SJCRH30 (cell line): ENCODE measurements around the gene AK9. TPM values are rescaled to one million over a fixed set of nuclear protein-coding genes. Genes with fewer than 3 reads are reported as not detected.
"Not testable (repeated sequence)": the region's sequence is repeated elsewhere in the genome, so short reads cannot be mapped to it uniquely, and the experiment has no call there.

Source experiments
- DNase-seq, 2 experiments: peaks; one replicate each; pipeline ENCODE4 v3.0.0-alpha.2; 2015 to 2020
- H3K27ac ChIP-seq: fragments of 250-450 bp; sonication (Bioruptor Pico); 2 replicates; pipeline ENCODE4 v1.5.1; 2020; ENCODE audit warnings: mild to moderate bottlenecking, moderate library complexity
- H3K27me3 ChIP-seq: fragments of 250-450 bp; sonication (Bioruptor Pico); 2 replicates; pipeline ENCODE4 v1.5.1; 2020; ENCODE audit warnings: mild to moderate bottlenecking, moderate library complexity
- H3K36me3 ChIP-seq: fragments of 250-450 bp; sonication (Bioruptor Pico); 2 replicates; pipeline ENCODE4 v1.5.1; 2020; ENCODE audit warnings: mild to moderate bottlenecking, moderate library complexity
- H3K4me1 ChIP-seq: fragments of 250-450 bp; sonication (Bioruptor Pico); 2 replicates; pipeline ENCODE4 v1.5.1; 2020; ENCODE audit warnings: mild to moderate bottlenecking, moderate library complexity
- H3K4me3 ChIP-seq: fragments of 250-450 bp; sonication (Bioruptor Pico); 2 replicates; pipeline ENCODE4 v1.5.1; 2020; ENCODE audit warnings: mild to moderate bottlenecking, moderate library complexity
- H3K9me3 ChIP-seq: fragments of 250-450 bp; sonication (Bioruptor Pico); replicated peaks from 2 replicates; pipeline ENCODE4 v1.5.1; 2020; ENCODE audit warnings: mild to moderate bottlenecking, moderate library complexity
- total RNA-seq: library from RNA; depleted of rRNA; stranded (reverse); fragments of >200 nt; shearing (Covaris generic); gene quantifications from 2 replicates; pipeline ENCODE4 v1.2.3, GENCODE V29; 2014

The AK9 gene
- total RNA-seq, 1 experiment from 2014 or later, result 3.8 TPM

DNA sequence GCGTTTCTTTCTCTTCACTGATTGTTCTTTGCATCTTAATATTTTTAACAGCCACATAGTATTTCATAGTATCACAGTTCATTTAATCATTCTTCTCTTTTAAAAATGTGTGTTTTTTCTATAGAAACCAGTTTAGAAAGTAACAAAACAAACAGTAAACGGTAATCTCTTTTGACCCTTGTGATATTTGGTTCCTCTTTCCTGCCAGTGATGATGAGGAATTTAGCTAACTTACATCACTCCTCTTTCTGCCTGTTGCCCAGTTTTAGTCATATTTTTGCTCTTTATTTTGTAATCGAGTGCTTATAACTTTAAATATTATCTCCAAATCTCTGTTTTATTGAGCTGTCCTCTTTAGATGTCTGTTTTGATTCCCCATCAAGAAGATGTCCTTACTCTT, 169.9 kb downstream of the AK9 start:
- Histone ChIP-seq H3K27ac (no peak overlapping the region), H3K4me1 (no peaks in the 10 kb centered on the region), H3K4me3 (no peak overlapping the region), H3K9me3 (peaks cover 4% of the 10 kb centered on the region; the same call in 1 of the 2 replicates), H3K27me3 (no peaks in the 10 kb centered on the region), H3K36me3 (no peaks in the 10 kb centered on the region)
- no peak for DNase-seq

DNA sequence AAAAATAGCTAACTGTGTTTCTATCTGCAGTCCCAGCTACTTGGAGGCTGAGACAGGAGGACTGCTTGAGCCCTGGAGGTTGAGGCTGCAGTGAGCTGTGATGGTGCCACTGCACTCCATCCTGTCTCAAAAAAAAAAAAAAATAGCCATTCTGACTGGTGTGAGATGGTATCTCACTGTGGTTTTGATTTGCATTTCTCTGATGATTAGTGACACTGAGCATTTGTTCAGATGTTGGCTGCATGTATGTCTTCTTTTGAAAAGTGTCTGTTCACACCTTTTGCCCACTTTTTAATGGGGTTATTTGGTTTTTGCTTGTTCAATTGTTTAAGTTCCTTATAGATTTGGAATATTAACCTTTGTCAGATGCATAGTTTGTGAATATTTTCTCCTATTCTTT, 171.4 kb downstream of the AK9 start:
- not testable (repeated sequence) for H3K27ac ChIP-seq, H3K4me3 ChIP-seq, H3K27me3 ChIP-seq, H3K36me3 ChIP-seq, H3K9me3 ChIP-seq, DNase-seq, H3K4me1 ChIP-seq

DNA sequence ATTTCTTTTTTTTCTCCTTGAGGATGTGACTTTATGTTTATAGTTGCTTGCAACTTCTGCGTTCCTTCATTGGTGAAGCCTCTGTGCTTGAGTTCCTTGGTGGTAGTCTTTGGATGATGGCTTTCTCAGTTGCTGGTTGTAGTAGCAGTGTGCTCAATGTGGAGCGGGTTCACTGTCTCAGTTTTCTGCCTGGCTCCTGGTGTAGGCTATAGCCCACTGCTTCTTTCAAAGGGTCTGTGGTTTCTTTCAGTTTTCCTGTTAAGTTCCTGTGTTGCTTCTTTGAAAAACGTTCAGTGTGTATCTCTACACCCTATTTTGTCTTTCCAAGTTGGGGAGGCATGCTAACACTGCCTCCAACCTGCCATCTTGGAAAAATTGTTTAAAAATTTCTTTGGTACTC, 174.1 kb downstream of the AK9 start:
- Histone ChIP-seq H3K27me3 (no peaks in the 10 kb centered on the region), H3K27ac (no peak overlapping the region), H3K36me3 (no peaks in the 10 kb centered on the region), H3K4me3 (no peak overlapping the region), H3K9me3 (no peaks in the 10 kb centered on the region), H3K4me1 (peaks cover 19% of the 10 kb centered on the region)
- no peak for DNase-seq

DNA sequence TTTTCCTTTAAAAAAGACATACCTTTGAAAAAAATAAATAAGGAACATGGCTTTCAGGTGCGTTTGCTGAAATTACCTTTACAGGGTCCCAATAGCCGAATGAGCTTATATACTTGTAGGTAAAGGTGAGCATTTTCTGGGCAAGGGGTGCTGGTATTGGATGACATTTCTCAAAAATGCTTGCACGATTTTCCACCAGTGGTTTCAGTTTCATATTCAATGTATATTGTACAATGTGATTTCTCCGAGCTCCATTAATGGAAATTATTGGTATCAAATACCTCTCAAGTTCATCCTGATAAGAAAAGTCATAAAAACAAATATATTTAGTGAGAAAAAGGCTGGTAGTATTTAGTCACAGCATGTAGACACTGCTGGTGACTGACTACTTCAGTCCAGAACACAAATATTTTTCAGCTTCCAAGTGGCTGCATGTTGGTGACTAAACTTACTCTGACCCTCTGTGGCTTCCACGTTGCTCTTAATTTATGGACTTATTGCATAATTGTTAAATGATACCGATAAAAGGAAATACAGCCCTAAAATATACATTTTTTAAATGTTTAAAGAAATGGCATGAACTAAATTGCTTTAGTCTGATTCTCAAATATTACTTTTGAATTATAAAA, 175.1 kb downstream of the AK9 start:
- Histone ChIP-seq H3K27me3 (no peaks in the 10 kb centered on the region), H3K4me1 (peaks cover 21% of the 10 kb centered on the region), H3K9me3 (no peaks in the 10 kb centered on the region), H3K36me3 (no peaks in the 10 kb centered on the region), H3K27ac (no peak overlapping the region), H3K4me3 (no peak overlapping the region)
- DNase-seq, result no peak

DNA sequence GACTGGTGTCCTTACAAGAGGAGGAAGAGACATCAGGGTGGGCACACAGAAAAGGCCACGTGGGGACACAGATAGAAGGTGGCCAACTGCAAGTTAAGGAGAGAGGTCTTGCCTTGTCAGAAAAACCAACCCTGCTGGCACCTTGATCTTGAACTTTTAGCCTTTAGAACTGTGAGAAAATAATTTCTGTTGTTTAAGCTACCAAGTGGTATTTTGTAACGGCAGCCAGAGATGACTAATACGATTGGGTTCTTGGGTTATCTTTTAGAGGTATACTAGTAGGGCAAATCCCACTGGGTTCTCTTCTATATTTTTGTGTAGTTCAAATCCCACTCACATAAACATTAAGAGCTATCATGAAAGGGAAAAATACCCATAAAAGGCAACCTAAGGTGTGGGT, 176.1 kb downstream of the AK9 start:
- H3K4me3 ChIP-seq, result no peak overlapping the region
- H3K27me3 ChIP-seq, result no peaks in the 10 kb centered on the region
- H3K27ac ChIP-seq, result no peak overlapping the region
- DNase-seq, result no peak
- peaks cover 21% of the 10 kb centered on the region for H3K4me1 ChIP-seq
- H3K9me3 ChIP-seq, result no peaks in the 10 kb centered on the region
- H3K36me3 ChIP-seq, result no peaks in the 10 kb centered on the region

DNA sequence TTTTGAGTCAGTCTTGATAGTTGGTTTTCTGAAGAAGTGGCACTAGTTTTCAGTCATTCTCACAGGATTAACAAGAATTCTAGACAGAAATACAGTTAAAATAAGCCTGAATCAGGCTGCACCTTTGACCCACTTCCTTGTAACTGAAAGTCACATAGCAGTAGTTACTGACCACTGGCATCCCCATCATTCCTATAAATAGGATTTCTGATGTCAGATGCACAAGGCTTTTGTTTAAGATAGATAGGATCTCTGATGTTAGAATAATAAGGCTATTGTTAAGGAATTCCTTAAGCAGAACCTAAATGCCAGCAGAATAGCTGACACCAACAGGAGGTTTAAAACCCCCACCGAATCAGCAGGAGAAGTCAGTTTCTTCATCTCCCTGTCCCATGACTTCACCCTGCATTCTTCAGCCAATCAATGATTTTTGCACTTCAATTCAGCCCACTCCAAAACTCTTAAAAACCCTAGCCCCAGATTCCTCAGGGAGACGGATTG, 177.4 kb downstream of the AK9 start:
- Histone ChIP-seq H3K27me3 (no peaks in the 10 kb centered on the region), H3K4me3 (no peak overlapping the region), H3K4me1 (peaks cover 21% of the 10 kb centered on the region), H3K9me3 (no peaks in the 10 kb centered on the region), H3K36me3 (no peaks in the 10 kb centered on the region), H3K27ac (peak overlapping the region; percentile 76)
- peak; percentile 52 to 74 for DNase-seq

DNA sequence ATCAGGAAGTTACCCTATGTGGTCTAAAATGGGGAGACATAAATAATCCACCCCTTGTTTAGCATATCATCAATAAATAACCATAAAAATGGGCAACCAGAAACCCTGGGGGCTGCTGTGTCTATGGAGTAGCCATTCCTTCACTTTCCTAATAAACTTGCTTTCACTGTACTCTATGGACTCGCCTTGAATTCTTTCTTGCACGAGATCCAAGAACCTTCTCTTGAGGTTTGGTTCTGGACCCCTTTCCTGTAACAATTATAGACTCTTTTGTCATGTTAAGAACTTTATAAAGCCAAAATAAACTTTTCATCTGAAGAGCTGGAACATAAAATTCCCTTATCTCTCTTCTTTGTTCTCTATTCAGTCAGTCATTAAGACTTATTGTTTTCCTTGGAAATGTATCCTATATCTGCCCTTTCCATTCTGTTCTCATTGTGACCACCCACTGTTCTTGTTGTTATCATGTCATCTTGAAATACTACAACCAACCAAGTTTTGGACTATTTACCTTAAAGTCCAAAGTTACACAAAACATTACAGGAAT, 178.7 kb downstream of the AK9 start:
- DNase-seq, result no peak
- Histone ChIP-seq H3K9me3 (no peaks in the 10 kb centered on the region), H3K4me3 (no peak overlapping the region), H3K4me1 (peaks cover 25% of the 10 kb centered on the region), H3K27ac (no peak overlapping the region), H3K36me3 (no peaks in the 10 kb centered on the region), H3K27me3 (no peaks in the 10 kb centered on the region)

DNA sequence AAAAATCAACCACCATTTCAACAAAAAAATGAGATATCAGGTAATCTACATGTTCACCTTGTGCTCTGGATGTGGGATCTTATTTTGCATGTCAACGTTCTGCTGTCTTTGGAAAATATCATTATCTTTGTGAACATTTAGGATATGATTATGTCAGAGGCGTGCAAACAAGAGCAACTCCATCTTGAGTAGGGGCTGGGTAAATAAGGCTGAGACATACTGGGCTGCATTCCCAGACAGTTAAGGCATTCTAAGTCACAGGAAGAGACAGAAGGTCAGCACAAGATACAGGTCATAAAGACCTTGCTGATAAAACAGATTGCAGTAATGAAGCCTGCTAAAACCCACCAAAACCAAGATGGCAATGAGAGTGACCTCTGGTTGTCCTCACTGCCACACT, 179.2 kb downstream of the AK9 start:
- H3K27me3 ChIP-seq, result no peaks in the 10 kb centered on the region

DNA sequence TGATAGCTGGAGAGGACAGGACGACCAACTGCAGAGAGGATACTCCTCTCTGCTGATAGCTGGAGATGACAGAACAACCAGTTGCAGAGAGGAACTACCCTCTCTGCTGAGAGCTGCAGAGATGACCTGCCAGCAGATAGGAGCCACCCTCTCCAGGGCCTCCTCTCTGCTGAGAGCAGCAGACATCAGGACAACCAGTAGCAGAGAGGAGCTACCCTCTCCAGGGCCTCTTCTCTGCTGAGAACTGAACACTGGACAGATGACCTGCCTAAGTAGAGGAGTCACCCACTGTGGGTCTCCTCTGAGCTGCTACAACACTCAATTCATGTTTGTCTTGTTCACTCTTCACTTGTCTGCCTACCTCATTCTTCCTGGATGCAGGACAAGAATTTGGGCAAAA, 180.6 kb downstream of the AK9 start:
- Histone ChIP-seq H3K27me3 (no peaks in the 10 kb centered on the region), H3K36me3 (no peaks in the 10 kb centered on the region), H3K4me3 (no peak overlapping the region), H3K9me3 (no peaks in the 10 kb centered on the region), H3K27ac (no peak overlapping the region), H3K4me1 (peaks cover 25% of the 10 kb centered on the region)
- DNase-seq, result no peak

More for the DNA sequence above, 179.2 kb downstream of the AK9 start:
- no peaks in the 10 kb centered on the region for H3K9me3 ChIP-seq
- DNase-seq, result no peak
- no peak overlapping the region for H3K27ac ChIP-seq
- H3K4me3 ChIP-seq, result no peak overlapping the region
- peaks cover 25% of the 10 kb centered on the region for H3K4me1 ChIP-seq
- H3K36me3 ChIP-seq, result no peaks in the 10 kb centered on the region

DNA sequence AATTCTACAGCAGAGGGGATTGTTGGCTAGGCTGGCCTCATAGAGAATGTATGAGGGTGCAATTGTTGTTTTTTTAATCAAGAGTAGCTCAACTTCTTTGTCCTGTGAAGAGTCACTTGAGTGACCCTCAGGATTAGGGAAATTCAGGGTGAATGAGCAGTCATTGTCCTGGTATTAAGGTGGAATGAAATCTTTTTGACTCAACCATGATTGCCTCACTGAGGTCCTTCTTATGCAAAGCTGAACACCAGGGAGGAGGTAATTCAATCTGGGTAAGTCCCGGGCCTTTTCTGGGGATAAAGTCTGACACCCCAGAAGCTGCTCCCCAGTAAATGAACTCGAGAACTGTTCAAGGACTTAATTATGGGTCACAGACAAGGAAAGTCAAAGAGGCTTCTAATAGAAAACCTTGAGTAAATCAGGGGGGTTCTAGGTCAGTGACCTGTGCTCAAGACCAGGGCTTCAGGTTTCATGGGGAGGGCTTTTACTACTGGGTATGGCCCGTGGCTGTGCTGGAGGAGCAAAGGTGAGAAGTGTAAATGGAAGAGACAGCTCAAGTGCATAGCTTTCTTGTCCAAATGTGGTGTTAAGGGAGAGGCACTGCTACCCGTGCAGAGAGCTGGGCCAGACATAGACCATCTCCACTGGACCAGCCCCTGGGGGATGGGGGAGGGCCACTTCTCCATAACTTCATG, 182.7 kb downstream of the AK9 start:
- H3K9me3 ChIP-seq, result no peaks in the 10 kb centered on the region
- no peak overlapping the region for H3K4me3 ChIP-seq
- no peaks in the 10 kb centered on the region for H3K36me3 ChIP-seq
- H3K27me3 ChIP-seq, result no peaks in the 10 kb centered on the region
- no peak for DNase-seq
- H3K27ac ChIP-seq, result no peak overlapping the region
- peaks cover 24% of the 10 kb centered on the region for H3K4me1 ChIP-seq

DNA sequence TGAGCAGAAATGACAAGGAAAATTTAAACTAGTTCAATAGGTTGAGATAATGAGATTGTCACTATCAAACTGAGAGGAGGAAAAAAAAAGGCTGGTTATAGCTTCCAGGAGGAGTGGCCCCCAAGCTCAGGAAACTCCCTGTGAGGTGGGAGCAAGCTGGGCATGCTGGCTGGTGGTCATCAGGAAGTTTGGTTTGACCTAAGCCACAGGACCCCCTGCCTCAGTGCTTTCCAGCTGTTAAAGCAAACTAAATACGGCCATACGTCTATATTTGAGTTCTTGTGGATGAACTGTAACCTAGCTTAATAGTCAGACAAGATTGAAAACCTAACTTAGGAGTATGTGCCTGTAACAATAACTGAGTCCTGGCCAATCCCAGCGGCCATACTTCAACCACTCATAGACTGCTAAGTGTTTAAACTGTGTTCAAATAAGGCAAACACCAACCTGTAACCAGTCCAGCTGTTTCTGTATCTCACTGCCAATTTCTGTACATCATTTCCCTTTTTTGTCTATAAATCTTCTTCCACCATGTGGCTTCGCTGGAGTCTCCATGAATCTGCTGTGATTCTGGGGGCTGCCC, 183.4 kb downstream of the AK9 start:
- Histone ChIP-seq H3K27me3 (no peaks in the 10 kb centered on the region), H3K4me1 (peaks cover 19% of the 10 kb centered on the region), H3K36me3 (no peaks in the 10 kb centered on the region), H3K4me3 (no peak overlapping the region), H3K27ac (no peak overlapping the region), H3K9me3 (no peaks in the 10 kb centered on the region)
- no peak for DNase-seq

DNA sequence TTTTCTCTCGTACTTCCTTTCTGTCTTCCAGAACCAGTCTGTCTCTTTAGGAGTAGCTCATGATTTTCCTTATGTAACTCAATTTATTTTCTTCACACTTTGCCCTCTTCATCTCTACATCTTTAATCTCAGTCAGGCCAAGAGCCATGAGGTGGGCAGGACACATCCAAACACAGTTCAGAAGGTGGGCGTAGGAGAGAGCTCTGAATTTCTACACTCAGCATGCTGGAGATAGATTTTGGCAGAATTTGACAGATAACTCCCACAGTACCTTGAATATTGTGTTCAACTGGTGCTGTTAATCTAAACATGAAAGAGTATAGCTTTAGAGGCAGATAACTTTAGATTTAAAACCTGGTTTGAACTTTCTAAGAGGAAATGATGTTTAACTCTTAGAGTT, 184.2 kb downstream of the AK9 start:
- no peak for DNase-seq
- no peak overlapping the region for H3K27ac ChIP-seq
- H3K4me1 ChIP-seq, result peaks cover 17% of the 10 kb centered on the region
- H3K9me3 ChIP-seq, result no peaks in the 10 kb centered on the region
- H3K27me3 ChIP-seq, result no peaks in the 10 kb centered on the region
- H3K4me3 ChIP-seq, result no peak overlapping the region
- H3K36me3 ChIP-seq, result no peaks in the 10 kb centered on the region

DNA sequence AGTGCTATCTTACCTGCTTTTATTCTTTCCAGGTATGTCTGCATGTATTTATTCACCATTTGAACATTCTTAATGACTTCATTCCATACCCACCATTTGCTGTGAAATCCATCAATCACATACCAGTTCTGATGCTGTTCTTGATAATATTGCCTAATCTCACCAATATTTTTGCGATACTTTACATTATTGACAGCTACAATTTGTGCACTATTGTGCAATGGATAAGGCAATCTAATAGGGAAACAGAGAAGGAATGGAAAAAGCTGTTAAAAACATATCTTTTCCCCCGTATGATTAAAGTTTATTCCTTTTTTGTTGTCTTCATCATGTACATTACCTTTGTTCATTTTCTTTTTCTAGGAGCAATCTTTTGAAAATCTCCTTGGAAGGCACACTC, 184.7 kb downstream of the AK9 start:
- no peak for DNase-seq
- Histone ChIP-seq H3K27ac (no peak overlapping the region), H3K36me3 (no peaks in the 10 kb centered on the region), H3K27me3 (no peaks in the 10 kb centered on the region), H3K9me3 (no peaks in the 10 kb centered on the region), H3K4me1 (peaks cover 15% of the 10 kb centered on the region), H3K4me3 (no peak overlapping the region)

DNA sequence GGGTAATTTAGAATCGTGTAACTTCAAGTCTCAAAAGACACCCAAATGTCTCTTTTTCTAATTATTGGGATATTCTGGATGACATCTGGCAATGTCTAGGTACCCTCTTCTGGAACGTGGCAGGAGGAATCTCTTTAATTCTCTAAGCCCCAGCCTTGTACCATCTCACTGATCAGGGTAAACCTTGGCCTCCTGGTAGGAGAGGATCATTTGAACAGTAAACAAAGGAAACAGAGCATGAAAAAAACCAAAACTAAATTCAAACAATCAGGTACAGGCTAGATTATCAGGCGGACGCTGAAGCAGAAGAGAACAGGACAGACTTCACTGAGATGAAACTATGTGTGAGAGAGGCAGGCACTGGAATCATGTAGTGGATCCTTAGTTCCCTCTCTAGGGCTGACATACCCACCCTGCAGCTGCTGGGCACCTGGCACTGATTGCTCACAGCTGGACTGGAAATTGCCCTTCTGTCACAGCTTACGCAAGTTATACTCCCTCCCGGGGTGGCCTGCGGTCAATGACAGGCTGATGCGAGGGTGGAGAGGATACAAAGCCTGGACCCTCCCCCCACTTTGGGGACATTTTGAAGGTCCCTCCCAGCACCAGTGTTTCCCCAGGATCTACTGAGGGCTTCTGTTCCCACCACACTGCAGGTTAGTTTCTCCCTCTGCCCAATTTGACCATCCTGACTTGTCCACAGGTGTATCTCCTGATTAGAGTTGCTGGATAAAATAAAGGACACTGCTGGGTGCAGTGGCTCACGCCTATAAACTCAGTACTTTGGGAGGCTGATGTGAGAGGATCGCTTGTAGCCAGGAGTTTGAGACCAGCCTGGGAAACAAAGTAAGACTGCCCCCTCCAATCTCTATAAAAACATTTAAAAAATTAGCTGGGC, 187.4 kb downstream of the AK9 start:
- no peaks in the 10 kb centered on the region for H3K9me3 ChIP-seq
- no peak overlapping the region for H3K4me3 ChIP-seq
- peaks cover 15% of the 10 kb centered on the region for H3K4me1 ChIP-seq
- DNase-seq, result peak; percentile 71 to 79
- no peaks in the 10 kb centered on the region for H3K36me3 ChIP-seq
- peak overlapping the region; percentile 36 for H3K27ac ChIP-seq
- no peaks in the 10 kb centered on the region for H3K27me3 ChIP-seq
